Measurements from ENCODE around the gene P2RX5. TPM values are rescaled to one million over a fixed set of nuclear protein-coding genes. Genes with fewer than 3 reads are reported as not detected.

P2RX5 gene
- total and polyA plus RNA-seq, 9 donors: 0.15 to 1.1 (median 0.61) TPM

- DNase-seq: no peak
- no peaks in the 10 kb centered on the region for H3K36me3 ChIP-seq
- H3K4me1 ChIP-seq (ENCODE audit: insufficient read depth): peaks cover 2% of the 10 kb centered on the region
- H3K27me3 ChIP-seq: no peaks in the 10 kb centered on the region
- H3K27ac ChIP-seq: peak overlapping the region in 1 of 2 donors; percentile 11
- WGBS, 3 donors: 67 to 80% (median 73%) methylated on average over 16 of the region's 16 CpGs
- no peaks in the 10 kb centered on the region for H3K9me3 ChIP-seq
- H3K4me3 ChIP-seq: no peak overlapping the region
- TF ChIP-seq CTCF (IDR thresholded peaks at IDR 0.05) (no peak), POLR2A (IDR thresholded peaks at IDR 0.05) (no peak), EP300 (IDR thresholded peaks at IDR 0.05) (no peak)
- intact Hi-C loops (cut with DNase I): no loop called here
Measured at GRCh38 chr17:3626831-3627768, 68.9 kb downstream of the P2RX5 start.

Other genes with a start within 250 kb of the P2RX5 start
- gene SPATA22, start 224.3 kb downstream of the P2RX5 start, total RNA-seq: under 1 TPM in 2 of 7 donors, not detected in 5; 0.40 to 0.89 TPM
- gene SPATA22, start 224.3 kb downstream of the P2RX5 start, polyA plus RNA-seq: under 1 TPM in 1 of 2 donors, not detected in 1; 0.30 TPM
- 10 to 100 TPM in 1 of 7 donors, 1 to 10 TPM in 4, under 1 TPM in 2; 0.46 to 10.3 (median 2.9) TPM for gene ASPA, start 220.2 kb downstream of the P2RX5 start, total RNA-seq
- gene ASPA, start 220.2 kb downstream of the P2RX5 start, polyA plus RNA-seq: 1 to 10 TPM; 1.9 to 7.7 TPM
- 1 to 10 TPM in 5 of 7 donors, under 1 TPM in 2; 0.12 to 5.8 (median 2.2) TPM for gene TRPV3, start 138.3 kb downstream of the P2RX5 start, total RNA-seq
- gene TRPV3, start 138.3 kb downstream of the P2RX5 start, polyA plus RNA-seq: 1 to 10 TPM in 1 of 2 donors, under 1 TPM in 1; 0.85 to 1.3 TPM
- 10 to 100 TPM in 2 of 7 donors, 1 to 10 TPM in 5; 4.1 to 13.3 (median 6.5) TPM for gene TRPV1, start 86.7 kb downstream of the P2RX5 start, total RNA-seq
- gene TRPV1, start 86.7 kb downstream of the P2RX5 start, polyA plus RNA-seq: 1 to 10 TPM; 3.4 to 6.7 TPM
- gene SHPK, start 59.9 kb downstream of the P2RX5 start, total RNA-seq: 10 to 100 TPM in 6 of 7 donors, 1 to 10 TPM in 1; 7.9 to 16.6 (median 14.0) TPM
- gene SHPK, start 59.9 kb downstream of the P2RX5 start, polyA plus RNA-seq: 1 to 10 TPM; 6.6 to 9.1 TPM
- 10 to 100 TPM; 10.5 to 21.4 (median 14.5) TPM for gene CTNS, start 59.4 kb downstream of the P2RX5 start, total RNA-seq
- 10 to 100 TPM; 10.1 to 23.3 TPM for gene CTNS, start 59.4 kb downstream of the P2RX5 start, polyA plus RNA-seq
- 100 to 1,000 TPM in 6 of 7 donors, 10 to 100 TPM in 1; 64.3 to 166 (median 128) TPM for gene TAX1BP3, start 27.6 kb downstream of the P2RX5 start, total RNA-seq
- 100 to 1,000 TPM in 1 of 2 donors, 10 to 100 TPM in 1; 48.7 to 100 TPM for gene TAX1BP3, start 27.6 kb downstream of the P2RX5 start, polyA plus RNA-seq
- gene EMC6, start 27.3 kb downstream of the P2RX5 start, total RNA-seq: 10 to 100 TPM in 6 of 7 donors, 1 to 10 TPM in 1; 7.6 to 28.7 (median 20.5) TPM
- 10 to 100 TPM; 20.3 to 38.9 TPM for gene EMC6, start 27.3 kb downstream of the P2RX5 start, polyA plus RNA-seq
- gene HASPIN, start 27.7 kb upstream of the P2RX5 start, total RNA-seq: under 1 TPM in 6 of 7 donors, not detected in 1; 0.10 to 0.92 (median 0.25) TPM
- gene HASPIN, start 27.7 kb upstream of the P2RX5 start, polyA plus RNA-seq: under 1 TPM; 0.15 to 0.38 TPM
- 10 to 100 TPM; 13.3 to 22.3 (median 16.5) TPM for gene ITGAE, start 105.0 kb upstream of the P2RX5 start, total RNA-seq
- 10 to 100 TPM; 21.6 to 27.0 TPM for gene ITGAE, start 105.0 kb upstream of the P2RX5 start, polyA plus RNA-seq
- gene NCBP3, start 150.1 kb upstream of the P2RX5 start, total RNA-seq: 10 to 100 TPM; 15.7 to 43.2 (median 37.6) TPM
- gene NCBP3, start 150.1 kb upstream of the P2RX5 start, polyA plus RNA-seq: 10 to 100 TPM; 17.7 to 38.9 TPM
- 10 to 100 TPM in 3 of 7 donors, 1 to 10 TPM in 4; 4.7 to 15.1 (median 9.8) TPM for gene CAMKK1, start 196.9 kb upstream of the P2RX5 start, total RNA-seq
- 1 to 10 TPM; 2.8 to 4.6 TPM for gene CAMKK1, start 196.9 kb upstream of the P2RX5 start, polyA plus RNA-seq
- gene P2RX1, start 220.3 kb upstream of the P2RX5 start, total RNA-seq: 1 to 10 TPM in 2 of 7 donors, under 1 TPM in 5; 0.24 to 3.0 (median 0.65) TPM
- gene P2RX1, start 220.3 kb upstream of the P2RX5 start, polyA plus RNA-seq: 1 to 10 TPM; 3.2 to 4.6 TPM

All from ovary (tissue), 9 donors.